IMR-90 (cell line): ENCODE measurements around the gene SPEF2. TPM values are rescaled to one million over a fixed set of nuclear protein-coding genes. Genes with fewer than 3 reads are reported as not detected.
A peak's percentile ranks its signal among the peaks of the same experiment; 100 is the strongest.

ENCODE experiments used
- ATAC-seq: fragments of 200-7000 bp; cut with Tn5 transposase; 2 replicates; pipeline ENCODE4 v1.9.1; 2020; ENCODE audit warnings: low read depth, mild to moderate bottlenecking, moderate library complexity
- BruUV-seq: library from RNA; stranded (reverse); fragments of 400-500 nt; replicated peaks from 2 replicates; lab custom pipeline; 2021; lab: Mats Ljungman, UMichigan
- CTCF ChIA-PET: fragments of 300-600 bp; formaldehyde crosslinking; extraction: SDS; loops from one replicate; lab custom pipeline; 2021; ENCODE audit warnings: antibody characterized with exemption; lab: Yijun Ruan, JAX
- POLR2A ChIA-PET: fragments of 300-600 bp; sonication (Branson Sonifier 250); formaldehyde crosslinking; loops from one replicate; lab custom pipeline; 2022; ENCODE audit warnings: antibody characterized with exemption; ENCODE audit not compliant: unreplicated experiment; lab: Charles Lee
- DNase-seq: peaks from one replicate; pipeline ENCODE4 v3.0.0; 2013
- H2AFZ ChIP-seq: replicated peaks from 2 replicates; pipeline ENCODE3; 2013; ENCODE audit warnings: low read length, mild to moderate bottlenecking; ENCODE audit not compliant: poor library complexity
- H2AK5ac ChIP-seq: 2 replicates; pipeline ENCODE4 v1.6.1; 2013; ENCODE audit warnings: low read depth, low read length, inconsistent platforms
- H2AK9ac ChIP-seq: replicated peaks from 2 replicates; pipeline ENCODE3; 2013; ENCODE audit warnings: mild to moderate bottlenecking, low read depth, low read length, moderate library complexity; ENCODE audit not compliant: poor library complexity
- H2BK120ac ChIP-seq: 2 replicates; pipeline ENCODE4 v1.6.1; 2013; ENCODE audit warnings: low read depth, low read length, inconsistent platforms
- H2BK15ac ChIP-seq: 3 replicates; pipeline ENCODE4 v1.6.1; 2013; ENCODE audit warnings: low read depth, low read length, inconsistent platforms
- H2BK20ac ChIP-seq: 2 replicates; pipeline ENCODE4 v1.6.1; 2013; ENCODE audit warnings: low read depth, mild to moderate bottlenecking, inconsistent platforms, low read length, moderate library complexity
- H2BK5ac ChIP-seq: 2 replicates; pipeline ENCODE4 v1.6.1; 2013; ENCODE audit warnings: mild to moderate bottlenecking, low read depth, low read length, inconsistent platforms; ENCODE audit not compliant: poor library complexity, severe bottlenecking
- H3K14ac ChIP-seq: replicated peaks from 2 replicates; pipeline ENCODE4 v1.6.1; 2013; ENCODE audit warnings: low read depth, low read length, inconsistent platforms
- H3K18ac ChIP-seq: 2 replicates; pipeline ENCODE4 v1.6.1; 2013; ENCODE audit warnings: low read depth, low read length, control low read depth
- H3K23ac ChIP-seq: 2 replicates; pipeline ENCODE4 v1.6.1; 2013; ENCODE audit warnings: low read depth, low read length, inconsistent platforms
- H3K27ac ChIP-seq: 2 replicates; pipeline ENCODE4 v1.5.1; 2013; ENCODE audit warnings: mild to moderate bottlenecking, control low read depth, low read length; ENCODE audit not compliant: insufficient read depth
- H3K27me3 ChIP-seq: 2 replicates; pipeline ENCODE4 v1.6.1; 2013; ENCODE audit warnings: low read length; ENCODE audit not compliant: control insufficient read depth, insufficient read depth
- H3K36me3 ChIP-seq: 2 replicates; pipeline ENCODE4 v1.6.1; 2013; ENCODE audit warnings: low read length, mixed read lengths; ENCODE audit not compliant: control insufficient read depth, insufficient read depth
- H3K4ac ChIP-seq: 2 replicates; pipeline ENCODE4 v1.6.1; 2013; ENCODE audit warnings: low read depth, low read length, inconsistent platforms
- H3K4me1 ChIP-seq: 2 replicates; pipeline ENCODE4 v1.6.1; 2013; ENCODE audit warnings: low read length, mixed read lengths; ENCODE audit not compliant: control insufficient read depth, insufficient read depth
- H3K4me2 ChIP-seq: 2 replicates; pipeline ENCODE4 v1.6.1; 2013; ENCODE audit warnings: low read depth, mild to moderate bottlenecking, control low read depth, low read length, moderate library complexity
- H3K4me3 ChIP-seq: 2 replicates; pipeline ENCODE4 v1.5.1; 2013; ENCODE audit warnings: low read depth, mild to moderate bottlenecking, control low read depth, low read length, moderate library complexity; ENCODE audit not compliant: insufficient read depth
- H3K56ac ChIP-seq: 2 replicates; pipeline ENCODE4 v1.6.1; 2013; ENCODE audit warnings: low read length, inconsistent platforms; ENCODE audit not compliant: insufficient read depth; ENCODE audit errors: extremely low read depth
- H3K79me1 ChIP-seq, 2 experiments: 2 replicates each; pipeline ENCODE4 v1.6.1; 2013; ENCODE audit warnings: low read length in 2 of 2, inconsistent platforms in 1 of 2, low read depth in 1 of 2
- H3K9ac ChIP-seq: 2 replicates; pipeline ENCODE4 v1.6.1; 2013; ENCODE audit warnings: low read depth, low read length, control low read depth
- H3K9me1 ChIP-seq: 2 replicates; pipeline ENCODE4 v1.6.1; 2013; ENCODE audit warnings: low read length, inconsistent platforms; ENCODE audit not compliant: insufficient read depth
- H3K9me3 ChIP-seq: 2 replicates; pipeline ENCODE4 v1.6.1; 2013; ENCODE audit warnings: low read length; ENCODE audit not compliant: control insufficient read depth, insufficient read depth
- H4K20me1 ChIP-seq: 2 replicates; pipeline ENCODE4 v1.6.1; 2013; ENCODE audit warnings: low read length, inconsistent platforms; ENCODE audit not compliant: insufficient read depth
- H4K5ac ChIP-seq: 2 replicates; pipeline ENCODE4 v1.6.1; 2013; ENCODE audit warnings: mild to moderate bottlenecking, low read depth, low read length, control low read depth
- H4K8ac ChIP-seq, 2 experiments: 2 replicates each; pipeline ENCODE4 v1.6.1; 2013; ENCODE audit warnings: low read depth in 2 of 2, low read length in 2 of 2, control low read depth in 1 of 2, inconsistent platforms in 1 of 2
- H4K91ac ChIP-seq: 2 replicates; pipeline ENCODE4 v1.6.1; 2013; ENCODE audit warnings: low read depth, low read length, inconsistent platforms; ENCODE audit not compliant: insufficient read depth
- ELK1 ChIP-seq: fragments of 150-350 bp; IDR thresholded peaks from 2 replicates; pipeline ENCODE4 v1.6.1; 2016; ENCODE audit warnings: low read depth, mild to moderate bottlenecking, low read length, moderate library complexity, borderline replicate concordance
- MAZ ChIP-seq: IDR thresholded peaks from 2 replicates; pipeline ENCODE4 v1.6.1; 2012; ENCODE audit warnings: low read depth, mild to moderate bottlenecking, low read length, improper control_type of control experiment, moderate library complexity, borderline replicate concordance
- MXI1 ChIP-seq: IDR thresholded peaks from 2 replicates; pipeline ENCODE4 v1.6.1; 2012; ENCODE audit warnings: low read depth, mild to moderate bottlenecking, low read length, moderate library complexity, borderline replicate concordance
- NFE2L2 ChIP-seq: fragments of 150-350 bp; IDR thresholded peaks from 2 replicates; pipeline ENCODE4 v1.6.1; 2016; ENCODE audit warnings: low read depth, mild to moderate bottlenecking, low read length
- POLR2A ChIP-seq: IDR thresholded peaks from 2 replicates; pipeline ENCODE4 v1.6.1; 2012; ENCODE audit warnings: mild to moderate bottlenecking, low read depth, low read length
- whole genome bisulfite sequencing, 2 experiments: methylation state at CpG; one replicate each; pipeline versions ENCODE4 v1.1.5 to v1.1.7; 2013; ENCODE audit warnings: missing lambda C conversion rate in 2 of 2; ENCODE audit not compliant: insufficient read length in 1 of 2; ENCODE audit errors: extremely low coverage in 2 of 2; 5-methylcytosine and 5-hydroxymethylcytosine counted together
- dilution Hi-C: fragments of 300-500 bp; cut with HindIII; formaldehyde crosslinking; loops from one replicate; pipeline ENCODE4 v1.14.3; 2018; ENCODE audit warnings: low sequenced_read_pairs; ENCODE audit not compliant: unreplicated experiment
- in situ Hi-C: fragments of 300-500 bp; cut with MboI; formaldehyde crosslinking; loops from 3 replicates; pipeline ENCODE4 v1.14.3; 2019; ENCODE audit warnings: low sequenced_read_pairs, inconsistent platforms, mixed read lengths
- intact Hi-C: fragments of 100-400 bp; cut with micrococcal nuclease; formaldehyde crosslinking; loops from 2 replicates; pipeline ENCODE4 v1.10.0; 2022
- polyA plus RNA-seq, 3 experiments: library from polyadenylated mRNA; depleted of rRNA; stranded (reverse); fragments of >200 nt; gene quantifications; 2 replicates each; pipeline ENCODE4 v1.2.3, GENCODE V29; 2012; ENCODE audit warnings: low replicate concordance in 1 of 3
- total RNA-seq: library from RNA; depleted of rRNA; stranded (reverse); fragments of >200 nt; gene quantifications from 2 replicates; pipeline ENCODE4 v1.2.3, GENCODE V29; 2012
- TF ChIP-seq, protein P1 (sequence below): conservative IDR thresholded peaks from 2 replicates; pipeline ENCODE4 v1.5.1; 2012; ENCODE audit warnings: mild to moderate bottlenecking, low read depth, low read length, improper control_type of control experiment

Gene SPEF2
- total and polyA plus RNA-seq, 2 of the 4 experiments (the other 2 are of a cell fraction) = 1.7 to 2.3 TPM

DNA sequence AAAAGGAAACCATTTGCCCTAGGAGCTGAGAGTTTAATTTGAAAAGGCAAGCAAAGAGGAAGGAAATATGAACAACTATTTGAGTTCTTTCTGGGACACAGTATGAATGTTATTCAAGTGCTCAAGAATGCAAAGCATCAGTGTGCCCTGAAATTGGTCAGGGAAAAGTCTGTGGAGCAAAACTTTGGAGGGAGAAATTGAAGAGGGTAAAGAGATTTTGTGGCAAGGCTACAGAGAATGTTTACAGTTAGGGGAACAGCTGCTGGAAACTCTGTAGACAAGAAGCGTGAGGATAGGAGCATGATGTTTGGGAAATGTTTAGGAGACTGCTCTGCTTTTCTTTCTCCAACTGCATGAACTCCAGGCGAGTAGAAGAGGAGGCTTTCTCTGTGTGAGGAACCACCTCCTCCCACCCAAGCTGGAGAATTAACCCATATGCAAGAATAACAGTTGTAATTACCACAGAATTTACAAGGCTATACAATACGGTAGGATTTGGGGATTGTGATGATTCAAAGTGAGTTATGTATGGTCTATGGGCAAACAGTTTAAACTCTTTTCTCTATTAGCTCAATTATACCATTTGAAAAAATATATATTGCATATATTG is 163.6 kb downstream of the SPEF2 start:
- DNase-seq (peak; percentile 68), ATAC-seq (peak; percentile 76)
- dilution Hi-C loops (no loop called here), intact Hi-C loops (loop anchor here (2.0 to 10.0 kb wide), 3 partner anchors 138 to 696 kb away; partner anchors contain the start of gene RANBP3L), in situ Hi-C loops (no loop called here)
- Histone ChIP-seq H2BK15ac (peak overlapping the region; percentile 8; the same call in 1 of the 3 replicates), H3K36me3 (no peaks in the 10 kb centered on the region), H2AK5ac (no peak overlapping the region), H3K9me3 (no peaks in the 10 kb centered on the region), H2AFZ (peak overlapping the region; percentile 69), H4K20me1 (no peaks in the 10 kb centered on the region), H3K27ac (peak overlapping the region; percentile 56; the same call in 1 of the 2 replicates), H3K79me1 (no peaks in the 10 kb centered on the region), H2AK9ac (no peak overlapping the region), H3K4ac (peak overlapping the region; percentile 22; the same call in 1 of the 2 replicates), H3K56ac (no peak overlapping the region), H3K9me1 (peaks cover 4% of the 10 kb centered on the region; the same call in 1 of the 2 replicates), H3K9ac (peak overlapping the region; percentile 13; the same call in 1 of the 2 replicates), H4K8ac (peak overlapping the region in 1 of 2 experiments; percentile 19; a peak in 2 of 4 replicates), H3K23ac (peak overlapping the region; percentile 26), H4K5ac (peak overlapping the region; percentile 6; the same call in 1 of the 2 replicates), H3K18ac (peak overlapping the region; percentile 44; the same call in 1 of the 2 replicates), H2BK20ac (peak overlapping the region; percentile 35; the same call in 1 of the 2 replicates), H2BK5ac (peak overlapping the region; percentile 78), H3K27me3 (no peaks in the 10 kb centered on the region), H4K91ac (peak overlapping the region; percentile 2), H3K4me2 (peak overlapping the region; percentile 56), H3K14ac (peak overlapping the region; percentile 10; the same call in 1 of the 2 replicates), H3K4me1 (peaks cover 12% of the 10 kb centered on the region), H3K4me3 (no peak overlapping the region), H2BK120ac (peak overlapping the region; percentile 56; the same call in 1 of the 2 replicates)
- no TSS peak for BruUV-seq
- ChIA-PET CTCF (interaction anchor here (0.6 to 1.6 kb wide), 6 partner anchors 71 to 144 kb away, joined by 3 to 8 read pairs (median 4); no protein-coding TSS in a partner anchor), POLR2A (interaction anchor here (0.6 kb wide), 1 partner anchor 73 kb away, joined by 3 read pairs; no protein-coding TSS in a partner anchor)
- TF ChIP-seq POLR2A (no peak), MXI1 (no peak), NFE2L2 (no peak), MAZ (no peak), ELK1 (no peak)
- TF ChIP-seq, protein P1, sequence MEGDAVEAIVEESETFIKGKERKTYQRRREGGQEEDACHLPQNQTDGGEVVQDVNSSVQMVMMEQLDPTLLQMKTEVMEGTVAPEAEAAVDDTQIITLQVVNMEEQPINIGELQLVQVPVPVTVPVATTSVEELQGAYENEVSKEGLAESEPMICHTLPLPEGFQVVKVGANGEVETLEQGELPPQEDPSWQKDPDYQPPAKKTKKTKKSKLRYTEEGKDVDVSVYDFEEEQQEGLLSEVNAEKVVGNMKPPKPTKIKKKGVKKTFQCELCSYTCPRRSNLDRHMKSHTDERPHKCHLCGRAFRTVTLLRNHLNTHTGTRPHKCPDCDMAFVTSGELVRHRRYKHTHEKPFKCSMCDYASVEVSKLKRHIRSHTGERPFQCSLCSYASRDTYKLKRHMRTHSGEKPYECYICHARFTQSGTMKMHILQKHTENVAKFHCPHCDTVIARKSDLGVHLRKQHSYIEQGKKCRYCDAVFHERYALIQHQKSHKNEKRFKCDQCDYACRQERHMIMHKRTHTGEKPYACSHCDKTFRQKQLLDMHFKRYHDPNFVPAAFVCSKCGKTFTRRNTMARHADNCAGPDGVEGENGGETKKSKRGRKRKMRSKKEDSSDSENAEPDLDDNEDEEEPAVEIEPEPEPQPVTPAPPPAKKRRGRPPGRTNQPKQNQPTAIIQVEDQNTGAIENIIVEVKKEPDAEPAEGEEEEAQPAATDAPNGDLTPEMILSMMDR = no peak
- WGBS, 2 experiments = no CpG with 5 or more reads among the region's 3 CpGs
